ENCODE measurements around the gene LRP1B.

Gene LRP1B

DNA sequence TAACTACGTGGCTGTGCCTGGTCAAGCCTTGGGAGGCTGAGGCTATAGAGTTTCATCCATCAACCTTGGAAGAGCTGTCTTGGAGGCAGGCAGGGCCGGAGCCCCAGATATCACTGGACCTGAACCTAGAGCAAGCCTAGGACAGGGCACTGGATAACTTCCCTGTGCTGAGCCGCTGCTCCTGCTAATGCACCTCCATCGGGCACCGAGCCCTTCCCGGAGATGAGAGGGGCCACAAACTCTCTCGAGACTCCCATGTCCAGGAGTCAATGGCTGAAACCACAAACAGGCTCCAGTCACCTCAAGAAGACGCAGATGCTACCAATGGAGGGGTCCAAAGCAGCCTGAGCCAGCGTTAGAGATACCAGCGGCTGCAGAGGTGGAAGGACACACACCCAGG is 866.0 kb downstream of the LRP1B start:
- no peak for TF ChIP-seq ZNF70 (CRISPR knock-in tag; IDR thresholded peaks at IDR 0.05)
- no peak for TF ChIP-seq TCF4 (CRISPR knock-in tag; IDR thresholded peaks at IDR 0.05; ENCODE audit: borderline replicate concordance)
- no peak for TF ChIP-seq ZFP30 (CRISPR knock-in tag; IDR thresholded peaks at IDR 0.05)
- TF ChIP-seq ESRRG (CRISPR knock-in tag; IDR thresholded peaks at IDR 0.05), result no peak
- TF ChIP-seq, protein P1, sequence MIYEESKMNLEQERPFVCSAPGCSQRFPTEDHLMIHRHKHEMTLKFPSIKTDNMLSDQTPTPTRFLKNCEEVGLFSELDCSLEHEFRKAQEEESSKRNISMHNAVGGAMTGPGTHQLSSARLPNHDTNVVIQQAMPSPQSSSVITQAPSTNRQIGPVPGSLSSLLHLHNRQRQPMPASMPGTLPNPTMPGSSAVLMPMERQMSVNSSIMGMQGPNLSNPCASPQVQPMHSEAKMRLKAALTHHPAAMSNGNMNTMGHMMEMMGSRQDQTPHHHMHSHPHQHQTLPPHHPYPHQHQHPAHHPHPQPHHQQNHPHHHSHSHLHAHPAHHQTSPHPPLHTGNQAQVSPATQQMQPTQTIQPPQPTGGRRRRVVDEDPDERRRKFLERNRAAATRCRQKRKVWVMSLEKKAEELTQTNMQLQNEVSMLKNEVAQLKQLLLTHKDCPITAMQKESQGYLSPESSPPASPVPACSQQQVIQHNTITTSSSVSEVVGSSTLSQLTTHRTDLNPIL (CRISPR knock-in tag; IDR thresholded peaks at IDR 0.05; ENCODE audit: low read depth), result no peak
- TF ChIP-seq, protein P2, sequence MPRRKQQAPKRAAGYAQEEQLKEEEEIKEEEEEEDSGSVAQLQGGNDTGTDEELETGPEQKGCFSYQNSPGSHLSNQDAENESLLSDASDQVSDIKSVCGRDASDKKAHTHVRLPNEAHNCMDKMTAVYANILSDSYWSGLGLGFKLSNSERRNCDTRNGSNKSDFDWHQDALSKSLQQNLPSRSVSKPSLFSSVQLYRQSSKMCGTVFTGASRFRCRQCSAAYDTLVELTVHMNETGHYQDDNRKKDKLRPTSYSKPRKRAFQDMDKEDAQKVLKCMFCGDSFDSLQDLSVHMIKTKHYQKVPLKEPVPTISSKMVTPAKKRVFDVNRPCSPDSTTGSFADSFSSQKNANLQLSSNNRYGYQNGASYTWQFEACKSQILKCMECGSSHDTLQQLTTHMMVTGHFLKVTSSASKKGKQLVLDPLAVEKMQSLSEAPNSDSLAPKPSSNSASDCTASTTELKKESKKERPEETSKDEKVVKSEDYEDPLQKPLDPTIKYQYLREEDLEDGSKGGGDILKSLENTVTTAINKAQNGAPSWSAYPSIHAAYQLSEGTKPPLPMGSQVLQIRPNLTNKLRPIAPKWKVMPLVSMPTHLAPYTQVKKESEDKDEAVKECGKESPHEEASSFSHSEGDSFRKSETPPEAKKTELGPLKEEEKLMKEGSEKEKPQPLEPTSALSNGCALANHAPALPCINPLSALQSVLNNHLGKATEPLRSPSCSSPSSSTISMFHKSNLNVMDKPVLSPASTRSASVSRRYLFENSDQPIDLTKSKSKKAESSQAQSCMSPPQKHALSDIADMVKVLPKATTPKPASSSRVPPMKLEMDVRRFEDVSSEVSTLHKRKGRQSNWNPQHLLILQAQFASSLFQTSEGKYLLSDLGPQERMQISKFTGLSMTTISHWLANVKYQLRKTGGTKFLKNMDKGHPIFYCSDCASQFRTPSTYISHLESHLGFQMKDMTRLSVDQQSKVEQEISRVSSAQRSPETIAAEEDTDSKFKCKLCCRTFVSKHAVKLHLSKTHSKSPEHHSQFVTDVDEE (CRISPR knock-in tag; IDR thresholded peaks at IDR 0.05), result no peak
- TF ChIP-seq, protein P3, sequence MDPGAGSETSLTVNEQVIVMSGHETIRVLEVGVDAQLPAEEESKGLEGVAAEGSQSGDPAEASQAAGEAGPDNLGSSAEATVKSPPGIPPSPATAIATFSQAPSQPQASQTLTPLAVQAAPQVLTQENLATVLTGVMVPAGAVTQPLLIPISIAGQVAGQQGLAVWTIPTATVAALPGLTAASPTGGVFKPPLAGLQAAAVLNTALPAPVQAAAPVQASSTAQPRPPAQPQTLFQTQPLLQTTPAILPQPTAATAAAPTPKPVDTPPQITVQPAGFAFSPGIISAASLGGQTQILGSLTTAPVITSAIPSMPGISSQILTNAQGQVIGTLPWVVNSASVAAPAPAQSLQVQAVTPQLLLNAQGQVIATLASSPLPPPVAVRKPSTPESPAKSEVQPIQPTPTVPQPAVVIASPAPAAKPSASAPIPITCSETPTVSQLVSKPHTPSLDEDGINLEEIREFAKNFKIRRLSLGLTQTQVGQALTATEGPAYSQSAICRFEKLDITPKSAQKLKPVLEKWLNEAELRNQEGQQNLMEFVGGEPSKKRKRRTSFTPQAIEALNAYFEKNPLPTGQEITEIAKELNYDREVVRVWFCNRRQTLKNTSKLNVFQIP (CRISPR knock-in tag; IDR thresholded peaks at IDR 0.05; ENCODE audit: borderline replicate concordance, low read depth), result no peak
- TF ChIP-seq ARNTL (CRISPR knock-in tag; IDR thresholded peaks at IDR 0.05; ENCODE audit: borderline replicate concordance, low read depth), result no peak
- TF ChIP-seq SNAI2 (CRISPR knock-in tag; IDR thresholded peaks at IDR 0.05), result no peak
- no peak for TF ChIP-seq PPARA (CRISPR knock-in tag; IDR thresholded peaks at IDR 0.05; ENCODE audit: borderline replicate concordance)
- no peak for TF ChIP-seq GLIS3 (CRISPR knock-in tag; IDR thresholded peaks at IDR 0.05)
- no peak for TF ChIP-seq ZNF8 (CRISPR knock-in tag; IDR thresholded peaks at IDR 0.05)
- TF ChIP-seq OSR1 (CRISPR knock-in tag; IDR thresholded peaks at IDR 0.05), result no peak
- TF ChIP-seq, protein P4, sequence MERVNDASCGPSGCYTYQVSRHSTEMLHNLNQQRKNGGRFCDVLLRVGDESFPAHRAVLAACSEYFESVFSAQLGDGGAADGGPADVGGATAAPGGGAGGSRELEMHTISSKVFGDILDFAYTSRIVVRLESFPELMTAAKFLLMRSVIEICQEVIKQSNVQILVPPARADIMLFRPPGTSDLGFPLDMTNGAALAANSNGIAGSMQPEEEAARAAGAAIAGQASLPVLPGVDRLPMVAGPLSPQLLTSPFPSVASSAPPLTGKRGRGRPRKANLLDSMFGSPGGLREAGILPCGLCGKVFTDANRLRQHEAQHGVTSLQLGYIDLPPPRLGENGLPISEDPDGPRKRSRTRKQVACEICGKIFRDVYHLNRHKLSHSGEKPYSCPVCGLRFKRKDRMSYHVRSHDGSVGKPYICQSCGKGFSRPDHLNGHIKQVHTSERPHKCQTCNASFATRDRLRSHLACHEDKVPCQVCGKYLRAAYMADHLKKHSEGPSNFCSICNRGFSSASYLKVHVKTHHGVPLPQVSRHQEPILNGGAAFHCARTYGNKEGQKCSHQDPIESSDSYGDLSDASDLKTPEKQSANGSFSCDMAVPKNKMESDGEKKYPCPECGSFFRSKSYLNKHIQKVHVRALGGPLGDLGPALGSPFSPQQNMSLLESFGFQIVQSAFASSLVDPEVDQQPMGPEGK (CRISPR knock-in tag; IDR thresholded peaks at IDR 0.05; ENCODE audit: borderline replicate concordance), result no peak
- TF ChIP-seq RARB (CRISPR knock-in tag; IDR thresholded peaks at IDR 0.05), result no peak
- TF ChIP-seq BACH2 (CRISPR knock-in tag; IDR thresholded peaks at IDR 0.05; ENCODE audit: borderline replicate concordance), result no peak
- no peak for TF ChIP-seq ISL1 (CRISPR knock-in tag; IDR thresholded peaks at IDR 0.05)
- ATAC-seq, result no peak

DNA sequence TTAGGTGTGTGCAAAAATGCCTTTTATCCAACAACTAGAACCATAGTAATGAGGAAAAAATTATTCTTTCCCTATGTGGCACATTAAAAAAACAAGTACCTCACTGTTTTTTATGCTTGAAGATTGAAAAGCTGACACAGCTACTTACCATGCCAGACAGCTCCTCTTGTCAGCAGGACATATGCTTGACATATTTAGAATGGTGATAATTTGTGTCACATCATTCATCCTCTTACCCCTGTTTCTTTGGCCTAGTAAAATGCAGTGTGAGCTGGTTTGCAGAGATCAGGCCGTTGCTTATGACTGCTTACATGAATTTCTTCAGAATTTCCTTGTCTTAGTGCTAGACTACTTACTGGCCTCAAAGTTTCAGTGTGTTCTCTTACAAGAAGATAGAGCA is 869.9 kb downstream of the LRP1B start:
- no peak for TF ChIP-seq CSDC2 (CRISPR knock-in tag; IDR thresholded peaks at IDR 0.05)
- TF ChIP-seq, protein P2 (CRISPR knock-in tag; IDR thresholded peaks at IDR 0.05), result no peak
- TF ChIP-seq ESRRG (CRISPR knock-in tag; IDR thresholded peaks at IDR 0.05), result no peak
- TF ChIP-seq, protein P1 (CRISPR knock-in tag; IDR thresholded peaks at IDR 0.05; ENCODE audit: low read depth), result no peak
- TF ChIP-seq TCF4 (CRISPR knock-in tag; IDR thresholded peaks at IDR 0.05; ENCODE audit: borderline replicate concordance), result no peak
- ATAC-seq, result no peak

DNA sequence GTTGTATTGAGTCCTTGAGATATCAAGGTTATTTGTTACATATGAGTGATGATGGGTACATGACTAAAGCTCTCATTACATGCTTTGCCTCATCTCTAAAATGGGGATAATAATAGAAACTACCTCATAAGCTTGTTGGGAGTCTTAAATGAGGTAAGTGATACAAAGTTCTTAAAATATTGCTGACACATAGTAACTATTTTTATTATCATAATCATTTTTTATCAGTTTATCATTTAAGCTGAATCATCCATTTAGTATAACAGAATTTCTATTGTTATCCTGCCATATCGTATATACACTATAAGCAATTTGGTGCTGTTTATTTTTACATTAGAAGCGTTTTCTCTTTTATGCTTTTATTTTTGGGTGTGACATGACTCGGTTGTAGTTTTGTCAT is 871.1 kb downstream of the LRP1B start:
- ATAC-seq, result no peak
- TF ChIP-seq GLIS3 (CRISPR knock-in tag; IDR thresholded peaks at IDR 0.05), result no peak
- TF ChIP-seq ISL1 (CRISPR knock-in tag; IDR thresholded peaks at IDR 0.05), result no peak
- no peak for TF ChIP-seq SNAI2 (CRISPR knock-in tag; IDR thresholded peaks at IDR 0.05)
- no peak for TF ChIP-seq ESRRG (CRISPR knock-in tag; IDR thresholded peaks at IDR 0.05)
- no peak for TF ChIP-seq ZFP3 (CRISPR knock-in tag; IDR thresholded peaks at IDR 0.05)
- TF ChIP-seq ZNF565 (CRISPR knock-in tag; conservative IDR thresholded peaks at IDR 0.05; ENCODE audit: low read depth), result no peak
- no peak for TF ChIP-seq BACH2 (CRISPR knock-in tag; IDR thresholded peaks at IDR 0.05; ENCODE audit: borderline replicate concordance)
- TF ChIP-seq, protein P3 (CRISPR knock-in tag; IDR thresholded peaks at IDR 0.05; ENCODE audit: borderline replicate concordance, low read depth), result no peak

Measured in SK-N-SH treated with all-trans-retinoic acid at 6 μM for 48 hours (cell line).